GM10266 (cell line): Measurements from ENCODE around the gene FAM110D.
A peak's percentile ranks its signal among the peaks of the same experiment; 100 is the strongest.

Experiments used
- DNase-seq: peaks from one replicate; pipeline ENCODE4 v3.0.0; 2012; ENCODE audit errors: extremely low spot score
- CTCF ChIP-seq: IDR thresholded peaks from 2 replicates; pipeline ENCODE4 v1.5.1; 2012; ENCODE audit warnings: mild to moderate bottlenecking, low read depth; ENCODE audit not compliant: control insufficient read depth, insufficient read depth; ENCODE audit errors: missing control alignments

FAM110D gene

GRCh38 chr1:26161415-26162219 lies 2.7 kb downstream of the FAM110D start:
- peak; percentile 66 for DNase-seq
- peak; percentile 16 for TF ChIP-seq CTCF

GRCh38 chr1:26162220-26162709 lies 3.4 kb downstream of the FAM110D start:
- TF ChIP-seq CTCF = no peak
- peak; percentile 29 for DNase-seq

GRCh38 chr1:26163684-26164035 lies 4.8 kb downstream of the FAM110D start:
- TF ChIP-seq CTCF = no peak

GRCh38 chr1:26164036-26164860 lies 5.4 kb downstream of the FAM110D start:
- DNase-seq = peak; percentile 85
- TF ChIP-seq CTCF = peak; percentile 90

More at GRCh38 chr1:26163684-26164035, 4.8 kb downstream of the FAM110D start:
- DNase-seq = peak; percentile 21

GRCh38 chr1:26164861-26165842 lies 6.3 kb downstream of the FAM110D start:
- no peak for DNase-seq
- no peak for TF ChIP-seq CTCF

- no peak for DNase-seq
- TF ChIP-seq CTCF = no peak
Measured at GRCh38 chr1:26166719-26167281, 7.9 kb downstream of the FAM110D start.
